Fibroblast of skin of abdomen (primary cell): Measurements from ENCODE around the gene PRG2.
"Not testable (repeated sequence)": the region's sequence is repeated elsewhere in the genome, so short reads cannot be mapped to it uniquely, and the experiment has no call there.

Experiments
- DNase-seq: peaks from one replicate; pipeline ENCODE4 v3.0.0-alpha.2; 2013

Gene PRG2

GRCh38 chr11:57364851-57365660 lies 25.4 kb downstream of the PRG2 start:
- DNase-seq, result no peak

GRCh38 chr11:57363131-57364080 lies 27.0 kb downstream of the PRG2 start:
- DNase-seq, result no peak

GRCh38 chr11:57361926-57362325 lies 28.5 kb downstream of the PRG2 start:
- DNase-seq, result no peak

GRCh38 chr11:57361420-57361819 lies 29.0 kb downstream of the PRG2 start:
- DNase-seq, result not testable (repeated sequence)

- DNase-seq, result no peak
Measured at GRCh38 chr11:57360991-57361390, 29.5 kb downstream of the PRG2 start.

- DNase-seq, result no peak
Measured at GRCh38 chr11:57359896-57360690, 30.4 kb downstream of the PRG2 start.

GRCh38 chr11:57359396-57359795 lies 31.1 kb downstream of the PRG2 start:
- DNase-seq, result no peak

- DNase-seq, result no peak
Measured at GRCh38 chr11:57358991-57359390, 31.5 kb downstream of the PRG2 start.

GRCh38 chr11:57358543-57358961 lies 31.9 kb downstream of the PRG2 start:
- DNase-seq, result peak; percentile 21

GRCh38 chr11:57357856-57358255 lies 32.6 kb downstream of the PRG2 start:
- peak; percentile 19 for DNase-seq

GRCh38 chr11:57357310-57357709 lies 33.1 kb downstream of the PRG2 start:
- DNase-seq, result no peak

- DNase-seq, result no peak
Measured at GRCh38 chr11:57356268-57356667, 34.2 kb downstream of the PRG2 start.

- no peak for DNase-seq
Measured at GRCh38 chr11:57354699-57355098, 35.8 kb downstream of the PRG2 start.

GRCh38 chr11:57353852-57354251 lies 36.6 kb downstream of the PRG2 start:
- no peak for DNase-seq

GRCh38 chr11:57353446-57353845 lies 37.0 kb downstream of the PRG2 start:
- DNase-seq, result no peak

GRCh38 chr11:57353036-57353435 lies 37.4 kb downstream of the PRG2 start:
- DNase-seq, result no peak

GRCh38 chr11:57349491-57350274 lies 40.8 kb downstream of the PRG2 start:
- peak; percentile 13 for DNase-seq

GRCh38 chr11:57348636-57349313 lies 41.7 kb downstream of the PRG2 start:
- no peak for DNase-seq

- no peak for DNase-seq
Measured at GRCh38 chr11:57348052-57348451, 42.4 kb downstream of the PRG2 start.

GRCh38 chr11:57347336-57347735 lies 43.1 kb downstream of the PRG2 start:
- no peak for DNase-seq

GRCh38 chr11:57345555-57346211 lies 44.8 kb downstream of the PRG2 start:
- DNase-seq, result peak; percentile 63
